Ishikawa (cell line): Measurements from ENCODE around the gene C2CD2.

Experiments
- CEBPB ChIP-seq: IDR thresholded peaks from 2 replicates; pipeline ENCODE4 v1.6.1; 2012
- CREB1 ChIP-seq: IDR thresholded peaks from 2 replicates; pipeline ENCODE4 v1.6.1; 2012; ENCODE audit warnings: low read depth
- EP300 ChIP-seq: IDR thresholded peaks from 2 replicates; pipeline ENCODE4 v1.6.1; 2012; ENCODE audit warnings: borderline replicate concordance
- FOXM1 ChIP-seq: IDR thresholded peaks from 2 replicates; pipeline ENCODE4 v1.6.1; 2012; ENCODE audit warnings: low read depth, borderline replicate concordance
- RAD21 ChIP-seq: IDR thresholded peaks from 2 replicates; pipeline ENCODE4 v1.6.1; 2012; ENCODE audit warnings: low read depth
- REST ChIP-seq: IDR thresholded peaks from 2 replicates; pipeline ENCODE4 v1.6.1; 2012; ENCODE audit warnings: low read depth, mild to moderate bottlenecking
- TAF1 ChIP-seq: IDR thresholded peaks from 2 replicates; pipeline ENCODE4 v1.6.1; 2012; ENCODE audit warnings: low read depth, mild to moderate bottlenecking
- TCF12 ChIP-seq: IDR thresholded peaks from 2 replicates; pipeline ENCODE4 v1.6.1; 2012; ENCODE audit warnings: low read depth
- TF ChIP-seq, protein P1 (sequence below): IDR thresholded peaks from 2 replicates; pipeline ENCODE4 v1.6.1; 2012

DNA sequence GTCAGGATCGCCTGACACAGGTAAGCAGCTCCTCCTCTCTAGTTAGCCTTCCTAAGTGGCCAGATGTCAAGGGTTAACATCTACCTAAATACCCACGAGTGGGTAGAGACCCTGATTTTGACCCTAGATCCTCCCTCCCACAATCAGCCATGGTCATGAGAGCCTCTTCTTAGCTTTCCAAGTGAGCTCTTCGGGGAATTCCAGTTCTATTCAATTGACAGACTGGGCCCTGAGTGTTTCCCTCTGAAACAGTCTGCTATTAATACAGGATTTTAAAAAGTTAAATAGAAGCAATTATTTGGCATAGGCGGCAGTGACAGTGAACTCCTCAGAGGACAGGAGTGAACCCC is 28.1 kb downstream of the C2CD2 start:
- no peak for TF ChIP-seq TCF12
- no peak for TF ChIP-seq TAF1
- no peak for TF ChIP-seq EP300
- TF ChIP-seq CEBPB = no peak
- no peak for TF ChIP-seq CREB1
- TF ChIP-seq, protein P1, sequence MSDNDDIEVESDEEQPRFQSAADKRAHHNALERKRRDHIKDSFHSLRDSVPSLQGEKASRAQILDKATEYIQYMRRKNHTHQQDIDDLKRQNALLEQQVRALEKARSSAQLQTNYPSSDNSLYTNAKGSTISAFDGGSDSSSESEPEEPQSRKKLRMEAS = no peak
- no peak for TF ChIP-seq RAD21
- no peak for TF ChIP-seq REST
- no peak for TF ChIP-seq FOXM1
